ENCODE measurements around the gene LIF.

Gene LIF

DNA sequence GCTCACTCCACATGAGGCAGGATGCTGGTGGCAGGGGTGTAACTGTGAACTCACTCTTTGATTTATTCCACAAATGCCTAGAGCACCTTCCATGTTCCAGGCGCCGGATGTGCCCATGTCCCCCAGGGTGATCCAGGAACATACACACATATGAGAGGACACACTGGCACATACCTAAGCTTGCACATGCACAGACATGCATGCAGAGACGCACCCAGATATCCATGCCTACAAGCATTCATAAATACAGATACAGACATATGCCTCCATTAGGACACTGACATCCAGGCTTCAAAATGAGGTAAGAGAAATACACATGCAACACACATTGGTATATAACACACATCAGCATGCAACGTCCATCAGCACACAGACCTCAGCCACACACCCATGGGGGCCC lies 15.6 kb upstream of the LIF start:
- DNase-seq = no peak

DNA sequence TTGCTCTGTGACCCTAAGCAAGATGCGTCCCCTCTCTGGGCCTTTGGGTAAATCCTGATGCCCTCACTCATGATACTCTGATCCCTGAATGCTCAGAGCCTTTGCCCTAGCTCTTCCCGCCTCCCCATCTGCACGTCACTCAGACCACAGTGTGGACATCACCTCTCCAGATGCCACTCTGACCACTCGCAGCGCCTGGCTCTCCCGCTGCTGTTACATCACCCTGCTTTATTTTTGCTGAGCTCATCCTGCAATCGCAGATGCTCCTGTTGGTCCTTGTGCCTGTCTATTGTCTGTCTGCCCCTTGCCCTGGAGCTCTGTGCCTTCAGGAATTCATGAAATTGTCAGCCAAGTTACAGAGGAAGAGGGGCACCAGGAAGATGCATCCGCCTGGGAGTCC lies 14.6 kb upstream of the LIF start:
- no peak for DNase-seq

DNA sequence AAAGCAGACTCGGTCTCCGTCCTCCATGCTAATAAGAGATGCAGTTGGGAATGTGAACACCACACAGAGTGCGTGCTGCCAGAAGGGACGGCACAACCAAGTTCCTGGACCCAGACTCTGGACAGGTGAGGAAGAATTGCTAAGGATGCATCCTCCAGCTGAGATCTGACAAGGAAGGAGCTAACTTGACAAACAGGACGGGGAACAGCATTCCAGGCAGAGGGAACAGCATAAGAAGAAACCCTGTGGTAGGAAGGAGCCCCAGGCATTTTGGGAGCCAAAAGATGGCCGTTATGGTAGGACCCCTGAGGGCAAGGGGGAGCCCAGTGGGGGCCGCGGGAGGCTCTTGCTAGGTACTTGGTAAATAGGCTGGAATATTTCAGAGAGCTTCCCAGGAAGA lies 14.1 kb upstream of the LIF start:
- DNase-seq = no peak

DNA sequence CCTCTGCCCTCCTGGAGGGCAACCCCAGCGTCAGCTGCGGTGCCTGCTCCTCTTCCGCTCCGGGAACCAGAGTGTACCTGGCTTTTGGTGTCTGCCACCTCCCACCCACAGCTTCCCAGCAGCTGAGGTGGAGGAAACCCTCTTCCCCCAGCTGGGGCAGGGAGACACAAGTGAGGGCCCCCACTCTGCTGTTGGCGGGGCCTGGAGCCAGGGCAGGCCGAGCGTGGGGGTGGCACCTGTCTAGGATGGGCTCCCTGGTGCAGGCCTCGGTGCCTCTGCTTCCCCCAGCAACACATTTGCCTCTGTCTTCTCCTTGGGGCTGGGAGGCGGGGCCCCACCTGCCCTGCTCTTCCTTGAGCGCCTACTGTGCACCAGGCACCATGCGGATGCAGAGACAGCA lies 13.7 kb upstream of the LIF start:
- DNase-seq = no peak

DNA sequence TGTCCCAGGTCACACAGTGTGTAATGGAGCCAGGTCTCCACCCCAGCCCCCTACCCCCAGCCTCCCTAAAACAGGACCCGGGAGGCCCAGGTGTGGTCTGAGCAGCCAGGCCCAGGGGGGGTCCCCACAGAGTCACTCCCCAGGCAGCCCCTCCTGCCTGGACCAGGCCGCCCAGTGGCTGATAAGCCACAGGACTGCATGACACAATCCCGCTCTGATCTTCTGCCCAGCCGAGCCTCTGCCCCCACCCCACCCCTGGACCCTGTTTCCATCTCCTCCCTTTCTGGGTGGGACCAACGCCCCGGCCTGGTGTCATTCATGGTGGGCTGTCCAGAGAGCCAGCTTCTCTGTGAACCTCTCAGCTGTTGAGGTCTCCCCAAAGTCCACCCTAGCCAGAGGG lies 7.8 kb upstream of the LIF start:
- DNase-seq = no peak

DNA sequence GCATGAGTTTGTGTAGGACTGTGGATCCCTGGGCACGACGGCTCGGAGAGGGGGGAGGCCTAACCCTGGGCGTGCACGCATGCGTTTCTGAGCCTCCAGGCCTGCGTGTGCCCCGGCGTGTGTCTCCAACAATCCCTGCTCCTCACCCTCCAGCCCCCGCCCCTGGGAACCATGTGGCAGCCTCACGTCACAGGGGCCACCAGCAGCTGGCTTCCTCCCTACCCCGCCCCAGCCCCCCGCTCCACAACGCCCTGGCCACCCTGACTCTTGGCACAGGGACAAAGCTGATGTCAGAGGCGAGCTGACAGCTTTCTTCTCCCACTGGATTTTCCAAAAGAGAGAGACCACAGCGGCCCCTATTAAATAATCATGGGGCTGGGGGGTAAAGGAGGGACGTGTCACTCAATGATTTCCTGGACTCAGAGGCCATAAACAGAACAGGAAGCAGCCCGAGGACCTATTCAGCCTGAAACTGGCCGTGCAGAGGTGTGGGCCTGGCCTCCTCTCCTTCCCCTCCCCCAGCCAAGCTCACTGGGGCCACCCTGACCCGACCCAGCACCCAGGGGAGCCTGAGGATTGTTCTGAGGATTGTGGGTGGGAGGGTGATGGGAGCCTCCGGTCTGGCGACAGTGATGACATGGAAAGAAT lies 6.8 kb upstream of the LIF start:
- no peak for DNase-seq

DNA sequence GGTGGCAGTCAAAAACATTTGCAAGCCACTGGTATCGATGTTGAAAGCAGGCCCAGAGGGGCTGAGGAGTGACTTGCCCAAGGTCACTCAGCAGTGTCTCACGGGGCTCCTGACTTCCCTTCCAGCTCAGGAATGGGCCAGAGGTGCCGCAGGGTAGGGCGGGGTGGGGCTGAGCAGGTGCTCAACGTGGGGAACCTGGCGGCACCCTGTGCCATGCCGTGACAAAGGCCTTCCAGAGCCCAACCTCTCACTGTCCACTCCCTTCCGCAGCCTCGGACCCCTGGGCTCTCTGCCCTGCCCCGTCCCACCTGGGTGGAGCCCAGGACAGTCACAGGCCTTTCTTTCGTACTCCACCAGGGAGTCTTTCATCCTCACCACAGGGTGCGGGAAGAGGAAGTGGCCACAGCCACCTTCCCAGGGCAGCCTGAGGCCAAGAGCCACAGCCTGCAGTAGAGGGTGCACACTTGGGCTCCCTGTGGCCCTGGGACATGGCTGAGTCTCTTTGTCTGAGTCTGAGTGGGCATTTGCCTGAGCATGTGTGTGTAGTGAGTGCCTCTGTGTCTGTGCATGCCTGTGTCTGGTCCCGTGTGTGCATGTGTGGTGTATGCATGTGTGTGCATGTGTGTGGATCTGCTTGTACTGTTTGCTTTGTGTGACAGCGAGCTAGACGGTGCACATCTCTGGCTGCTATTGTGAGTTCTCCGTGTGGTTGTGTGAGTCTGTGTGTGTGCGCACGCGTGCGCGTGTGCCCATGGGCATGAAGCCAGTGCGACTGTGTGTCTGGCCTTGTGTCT lies 6.0 kb upstream of the LIF start:
- DNase-seq = no peak

DNA sequence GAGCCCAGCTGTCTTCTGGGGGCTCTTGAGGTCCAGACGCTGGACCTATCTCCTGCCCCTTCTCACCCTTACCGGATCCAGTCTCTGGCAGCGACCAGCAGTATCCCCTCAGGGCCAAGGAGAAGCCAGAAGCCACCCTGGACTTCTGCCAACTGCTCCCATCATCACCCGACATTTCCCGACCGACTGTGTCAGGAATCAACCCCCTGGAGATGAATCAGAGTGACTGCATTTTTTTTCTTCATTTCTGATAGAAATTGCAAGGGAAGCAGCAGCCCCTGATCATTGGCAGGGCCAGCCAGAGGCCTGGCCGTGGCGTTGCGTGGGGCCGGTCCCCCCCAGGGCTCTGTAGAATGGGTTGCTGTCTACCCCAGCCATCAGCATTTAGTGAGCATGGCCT lies 5.2 kb upstream of the LIF start:
- DNase-seq = peak; percentile 9

DNA sequence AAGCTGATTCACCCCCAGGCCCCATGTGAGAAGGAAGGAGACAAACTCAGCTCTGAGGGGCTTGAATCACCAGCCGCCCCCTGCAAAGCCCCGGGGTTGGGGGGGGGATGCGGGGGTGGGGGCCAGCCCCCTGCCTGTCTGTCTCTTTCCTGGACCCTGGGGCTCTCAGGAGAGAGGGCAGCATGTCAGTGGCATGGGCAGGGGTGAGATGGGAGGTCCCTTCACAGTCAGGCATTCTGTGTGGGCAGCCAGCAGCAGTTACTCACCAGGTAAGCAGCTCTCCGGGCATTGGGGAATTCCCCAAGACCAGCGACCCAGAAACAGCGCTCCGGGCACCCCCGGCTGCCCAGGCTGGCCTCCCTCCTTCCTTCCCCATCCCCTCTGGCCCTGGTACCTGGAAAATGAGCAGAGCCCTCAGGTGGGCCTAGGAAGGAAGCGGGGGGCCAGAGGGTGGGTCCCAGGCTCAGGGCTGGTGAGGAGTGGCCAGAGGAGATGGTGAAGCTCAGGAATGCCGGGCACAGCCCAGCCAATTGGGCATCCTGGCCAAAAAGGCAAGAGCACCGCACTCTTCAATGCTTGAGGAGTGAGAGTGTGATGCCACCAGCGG lies 4.2 kb upstream of the LIF start:
- DNase-seq = no peak

DNA sequence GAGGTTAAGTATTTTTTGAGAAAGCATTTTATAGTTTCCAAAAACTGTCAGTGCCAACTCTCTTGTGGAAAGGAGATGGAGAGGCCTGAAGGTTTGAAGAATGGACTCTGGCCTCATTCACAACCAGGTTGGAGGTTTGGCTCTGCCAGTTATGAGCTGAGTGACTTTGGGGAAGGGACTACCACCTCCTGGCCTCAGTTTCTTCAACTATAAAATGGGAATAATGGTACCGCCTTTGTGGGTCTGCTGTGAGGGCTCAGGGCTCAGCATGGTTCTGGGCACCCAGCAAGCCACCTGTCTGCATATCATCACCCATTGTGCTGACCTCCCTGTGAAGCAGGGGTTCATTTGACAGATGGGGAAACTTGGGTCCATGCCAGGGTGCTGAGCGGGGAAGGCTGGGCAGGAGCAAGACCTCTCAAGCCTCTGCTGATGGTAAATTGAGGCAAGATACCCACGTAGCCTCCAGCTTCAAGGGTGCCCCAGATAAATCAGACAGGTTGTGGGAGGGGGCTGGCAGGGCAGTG lies 3.5 kb upstream of the LIF start:
- DNase-seq = no peak

DNA sequence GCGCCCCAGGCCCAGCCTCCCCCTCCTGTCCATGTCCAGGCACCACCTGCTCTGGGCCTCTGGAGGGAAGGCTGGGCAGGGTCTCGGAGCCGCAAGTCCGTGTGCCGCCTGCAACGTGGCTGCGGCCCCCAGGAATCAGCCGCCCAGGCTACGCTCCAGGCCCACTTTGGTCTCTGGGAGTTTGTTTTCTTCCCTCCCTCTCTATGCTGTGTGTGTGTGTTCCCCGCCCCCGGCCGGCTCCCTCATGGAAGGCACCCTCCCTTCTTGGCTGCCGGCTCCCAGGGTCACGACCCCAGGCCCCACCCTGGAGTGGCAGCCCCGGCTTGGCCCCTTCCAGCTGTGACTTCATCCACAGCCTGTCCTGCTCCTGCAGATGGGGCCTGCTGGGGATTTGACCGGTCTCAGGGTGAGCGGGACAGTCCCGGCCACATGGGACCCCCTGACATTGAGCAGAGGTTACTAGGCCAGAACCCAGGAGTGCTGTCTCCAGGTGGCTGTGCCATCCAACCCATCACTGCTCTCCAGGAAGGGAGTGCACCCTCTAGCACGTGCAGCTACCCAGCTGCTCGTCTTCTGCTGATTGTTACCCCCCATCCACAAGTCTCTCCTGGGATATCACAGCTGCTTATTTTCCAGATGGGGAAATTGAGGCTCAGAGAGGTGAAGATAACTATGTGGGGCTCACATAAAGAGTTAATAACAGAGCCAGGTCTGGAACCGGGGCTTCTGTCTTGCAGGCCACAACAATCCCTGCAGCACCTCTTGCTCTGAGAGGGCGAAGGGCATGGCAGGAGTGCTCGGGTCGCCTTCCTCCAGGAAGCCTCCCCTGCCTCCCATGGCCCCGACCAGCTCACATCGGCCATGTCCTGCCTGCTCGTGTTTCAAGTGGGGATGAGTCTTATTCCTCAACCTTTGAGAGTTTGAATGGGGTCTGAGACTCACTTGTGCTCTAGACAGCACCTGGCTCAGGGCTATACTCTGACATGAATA lies 2.8 kb upstream of the LIF start:
- DNase-seq = no peak

DNA sequence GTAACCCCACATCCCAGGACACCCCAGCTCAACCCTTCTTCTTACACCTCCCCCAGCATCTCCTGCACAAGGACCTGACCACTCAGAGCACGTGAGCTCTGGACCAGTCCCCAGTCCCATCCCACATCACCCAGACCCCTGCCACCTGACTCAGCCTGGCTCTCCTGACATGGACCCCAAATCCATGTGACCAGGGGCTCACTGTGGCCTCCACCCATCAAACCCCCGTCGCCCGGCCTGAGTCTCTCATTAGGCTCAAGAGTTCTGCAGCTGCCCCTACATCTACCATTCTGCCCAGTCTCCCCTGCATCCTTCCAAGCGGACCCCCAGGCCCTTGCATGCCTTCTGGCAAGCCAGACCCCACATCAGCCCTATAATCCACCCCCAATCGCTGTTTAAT lies 1.9 kb upstream of the LIF start:
- no peak for DNase-seq

DNA sequence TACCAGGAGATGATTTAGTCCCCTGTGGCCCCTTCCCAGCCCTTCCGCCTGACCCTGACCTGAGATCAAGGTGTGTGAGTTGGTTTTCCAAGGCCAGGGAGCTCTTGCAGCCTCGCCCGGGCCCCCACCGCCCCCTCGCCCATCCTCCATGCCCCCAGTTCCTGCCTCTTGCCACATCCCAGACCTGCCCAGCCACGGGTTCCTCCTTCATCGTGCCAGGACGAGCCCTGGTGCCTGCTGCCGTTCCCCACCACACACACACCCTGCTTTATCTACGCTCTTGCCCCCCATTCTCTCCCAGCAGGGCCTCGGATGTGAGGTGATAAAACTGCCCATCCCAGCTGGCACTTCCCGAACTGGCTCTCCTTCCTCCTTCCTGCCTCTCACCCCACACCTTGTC lies 1.4 kb upstream of the LIF start:
- DNase-seq = no peak

DNA sequence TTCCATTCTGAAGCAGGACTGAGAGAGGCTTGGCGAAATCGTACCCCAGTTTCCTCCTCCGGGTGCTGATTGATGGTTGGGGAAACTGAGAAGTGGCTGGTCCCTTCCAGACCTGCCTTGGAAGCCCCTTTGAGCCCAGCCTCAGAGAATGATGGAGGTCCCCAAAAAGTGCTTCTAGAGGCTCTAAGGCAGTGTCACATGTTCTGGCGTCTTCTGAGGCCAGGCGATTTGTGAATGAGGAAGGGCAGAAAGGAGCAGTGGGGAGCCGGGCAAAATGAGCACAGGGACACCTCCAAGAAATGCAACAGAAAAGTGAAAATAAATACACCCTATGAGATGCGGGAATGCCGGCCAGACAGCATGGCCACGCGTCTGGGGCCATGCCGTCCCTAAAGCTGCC lies 1.0 kb upstream of the LIF start:
- DNase-seq = no peak

DNA sequence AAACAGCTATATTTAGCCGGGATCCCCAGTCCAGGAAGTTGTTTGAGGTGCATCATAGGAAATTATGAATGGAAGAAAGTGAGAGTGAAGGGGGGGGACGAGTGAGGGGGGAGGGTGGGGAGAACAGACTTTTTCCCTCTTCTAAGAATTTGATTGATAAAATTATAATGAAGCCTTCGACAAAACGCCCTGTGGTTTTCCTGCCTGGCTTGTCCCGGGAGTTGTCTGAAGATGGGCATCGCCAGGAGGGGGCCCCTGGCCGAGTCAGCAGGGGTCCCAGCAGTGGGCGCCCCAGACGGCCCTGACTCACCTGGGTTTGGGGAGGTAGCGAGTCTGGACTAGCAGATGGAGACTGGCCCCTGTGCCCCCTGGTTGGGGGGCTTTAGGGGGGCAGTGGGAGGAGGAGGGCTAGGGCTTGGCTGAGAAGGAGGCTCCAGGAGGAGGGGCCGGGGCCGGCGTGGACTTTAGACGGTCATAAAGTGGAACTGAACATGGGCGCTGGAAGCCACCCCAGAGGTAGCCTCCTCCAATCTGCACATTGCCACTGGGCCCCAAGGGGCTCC lies 336 bp upstream of the LIF start:
- DNase-seq = no peak

DNA sequence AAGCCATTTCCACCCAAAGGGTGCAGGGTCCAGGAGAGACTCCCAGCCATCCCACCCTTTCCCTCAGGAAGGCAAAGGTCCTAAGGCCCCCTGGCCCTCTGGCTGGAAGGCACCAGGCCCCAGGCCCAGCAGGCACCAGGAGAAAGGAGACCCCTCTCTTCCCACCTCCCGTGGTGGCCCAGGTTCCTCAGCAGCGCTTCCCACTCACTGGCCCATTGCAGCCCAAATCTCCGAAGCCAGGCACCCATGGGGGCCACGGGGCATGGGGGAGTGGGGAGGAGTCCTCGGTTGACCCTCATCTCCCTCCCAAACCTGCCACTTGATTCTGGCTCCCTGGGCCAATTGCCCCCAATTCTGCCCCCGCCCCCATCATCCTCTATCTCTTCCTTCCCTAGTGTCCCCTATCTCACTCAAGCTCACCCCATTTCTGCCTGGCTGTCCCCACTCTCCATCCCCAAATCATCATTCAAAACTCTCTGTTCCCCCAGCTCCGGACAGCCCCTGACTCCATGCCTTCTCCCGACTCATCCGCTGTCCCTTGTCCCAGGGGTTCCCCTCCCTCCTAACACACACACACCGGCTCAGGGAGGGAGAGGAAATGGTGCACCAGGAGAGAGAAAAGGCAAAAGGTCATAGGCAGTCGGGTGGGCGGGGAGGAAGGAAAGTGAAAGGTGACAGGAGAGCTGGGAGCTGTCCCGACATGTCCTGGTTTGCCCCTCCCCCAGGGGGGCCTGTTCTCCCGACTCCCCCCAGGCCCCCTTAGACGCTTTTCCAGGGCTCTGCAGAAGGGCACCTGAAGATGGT lies 1.2 kb downstream of the LIF start:
- no peak for DNase-seq

DNA sequence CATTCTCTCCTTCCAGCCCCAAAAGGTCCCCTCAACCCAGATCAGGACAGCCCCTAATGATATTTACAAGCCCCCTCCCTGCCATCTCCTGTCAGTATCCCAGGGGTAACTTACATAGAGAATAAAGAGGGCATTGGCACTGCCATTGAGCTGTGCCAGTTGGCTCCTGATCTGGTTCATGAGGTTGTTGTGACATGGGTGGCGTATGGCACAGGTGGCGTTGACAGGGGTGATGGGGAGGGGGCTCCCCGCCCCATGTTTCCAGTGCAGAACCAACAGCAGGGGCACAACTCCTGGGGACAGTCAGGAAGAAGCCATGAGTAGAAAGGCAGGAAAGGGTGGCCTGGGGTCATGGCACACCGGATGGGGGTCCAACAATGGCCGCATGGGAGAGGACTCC lies 1.9 kb downstream of the LIF start:
- DNase-seq = no peak

DNA sequence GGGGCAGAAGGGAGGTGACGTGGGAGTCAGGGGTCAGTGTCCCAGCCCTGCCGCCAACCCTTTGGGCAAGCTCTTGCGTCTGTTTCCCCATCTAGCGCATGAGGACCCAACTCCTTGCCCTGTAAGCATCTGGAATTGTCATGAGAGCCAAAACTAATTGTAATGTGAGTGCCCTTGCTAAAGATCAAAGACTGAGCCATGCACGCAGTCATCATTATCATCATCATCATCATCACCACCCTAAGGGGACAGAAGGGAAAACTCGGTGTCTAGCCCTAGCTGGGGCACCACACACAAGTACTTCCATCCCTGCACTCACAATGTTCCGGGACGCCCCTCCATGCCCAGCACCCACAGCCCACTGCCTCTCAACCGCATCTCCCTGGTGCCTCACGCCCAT lies 2.5 kb downstream of the LIF start:
- no peak for DNase-seq

DNA sequence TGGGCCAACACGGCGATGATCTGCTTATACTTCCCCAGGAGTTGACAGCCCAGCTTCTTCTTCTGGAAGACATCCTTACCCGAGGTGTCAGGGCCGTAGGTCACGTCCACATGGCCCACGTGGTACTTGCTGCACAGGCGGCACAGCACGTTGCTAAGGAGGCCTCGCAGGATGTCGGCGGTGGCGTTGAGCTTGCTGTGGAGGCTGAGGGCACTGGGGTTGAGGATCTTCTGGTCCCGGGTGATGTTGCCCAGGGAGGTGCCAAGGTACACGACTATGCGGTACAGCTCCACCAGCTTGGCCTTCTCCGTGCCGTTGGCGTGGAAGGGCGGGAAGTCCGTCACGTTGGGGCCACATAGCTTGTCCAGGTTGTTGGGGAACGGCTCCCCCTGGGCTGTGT lies 2.9 kb downstream of the LIF start:
- DNase-seq = no peak

DNA sequence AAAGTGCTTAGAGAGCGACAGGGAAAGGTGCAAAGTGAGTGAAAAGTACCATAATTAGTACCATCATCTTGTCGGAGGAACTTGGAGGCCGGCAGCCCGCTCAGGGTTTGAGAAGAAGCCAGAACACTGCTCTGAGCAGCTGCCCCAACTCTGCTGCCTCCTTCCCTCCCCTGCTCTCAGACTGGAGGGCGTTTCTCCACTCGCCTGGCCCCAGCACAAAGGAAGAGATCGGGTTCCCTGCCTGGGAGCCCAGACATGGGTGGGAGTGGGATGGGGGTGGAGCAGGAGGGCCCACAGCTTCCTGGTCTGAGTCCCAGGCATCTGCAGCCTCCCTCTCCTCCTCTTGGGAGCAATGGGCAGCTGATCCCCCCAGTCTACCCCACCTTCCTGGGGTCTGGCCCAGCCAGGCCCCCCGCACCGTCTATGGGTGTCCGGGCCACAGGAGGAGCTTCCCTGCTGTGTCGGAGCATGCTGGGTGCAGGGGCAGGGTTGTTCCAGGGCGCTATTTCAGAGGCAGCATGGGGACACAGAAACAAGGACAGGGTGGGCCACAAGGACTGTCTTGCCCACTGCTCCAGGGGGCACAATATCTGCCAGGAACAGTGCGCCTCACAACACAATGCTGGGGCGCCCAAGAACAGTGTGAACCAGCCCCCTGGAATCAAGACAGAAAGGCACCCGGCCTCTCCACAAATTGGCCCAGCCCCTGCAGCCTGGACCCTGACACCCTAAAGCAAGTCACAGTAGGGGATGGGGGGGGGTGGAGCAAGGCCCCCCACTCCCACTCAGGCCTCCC lies 4.8 kb downstream of the LIF start:
- no peak for DNase-seq

All from NCI-H345 (cell line).